ENCODE data around the gene RIMKLA. TPM values are rescaled to one million over a fixed set of nuclear protein-coding genes. Genes with fewer than 3 reads are reported as not detected.

The RIMKLA gene
- total RNA-seq, 1 donor from 2014 or later: under 0.01 TPM

GRCh38 chr1:42379794-42380585 lies 602 bp upstream of the RIMKLA start:
- DNase-seq: peak; percentile 37

GRCh38 chr1:42381280-42381673 lies 685 bp downstream of the RIMKLA start:
- no peak for DNase-seq

- DNase-seq: peak; percentile 4
Observed at GRCh38 chr1:42385283-42385682, 4.7 kb downstream of the RIMKLA start.

GRCh38 chr1:42386051-42386450 lies 5.5 kb downstream of the RIMKLA start:
- no peak for DNase-seq

- no peak for DNase-seq
Observed at GRCh38 chr1:42392255-42392654, 11.7 kb downstream of the RIMKLA start.

- no peak for DNase-seq
Observed at GRCh38 chr1:42392967-42393848, 12.6 kb downstream of the RIMKLA start.

- DNase-seq: no peak
Observed at GRCh38 chr1:42399315-42400100, 18.9 kb downstream of the RIMKLA start.

GRCh38 chr1:42403880-42404400 lies 23.3 kb downstream of the RIMKLA start:
- DNase-seq: peak; percentile 31

- no peak for DNase-seq
Observed at GRCh38 chr1:42414551-42415496, 34.2 kb downstream of the RIMKLA start.

GRCh38 chr1:42417166-42417565 lies 36.6 kb downstream of the RIMKLA start:
- DNase-seq: no peak

- DNase-seq: no peak
Observed at GRCh38 chr1:42418516-42418915, 37.9 kb downstream of the RIMKLA start.

- DNase-seq: no peak
Observed at GRCh38 chr1:42419126-42419821, 38.7 kb downstream of the RIMKLA start.

- no peak for DNase-seq
Observed at GRCh38 chr1:42420121-42420520, 39.5 kb downstream of the RIMKLA start.

GRCh38 chr1:42420911-42421585 lies 40.5 kb downstream of the RIMKLA start:
- DNase-seq: peak; percentile 78

GRCh38 chr1:42422737-42423136 lies 42.1 kb downstream of the RIMKLA start:
- no peak for DNase-seq

GRCh38 chr1:42423681-42424080 lies 43.1 kb downstream of the RIMKLA start:
- DNase-seq: no peak

- no peak for DNase-seq
Observed at GRCh38 chr1:42424201-42424600, 43.6 kb downstream of the RIMKLA start.

GRCh38 chr1:42427240-42427639 lies 46.6 kb downstream of the RIMKLA start:
- DNase-seq: peak; percentile 86

GRCh38 chr1:42429603-42430002 lies 49.0 kb downstream of the RIMKLA start:
- no peak for DNase-seq
